KMS-11 (cell line): Measurements from ENCODE around the gene TULP4.

ENCODE experiments used
- H2AFZ ChIP-seq: fragments of 200-600 bp; sonication (generic); 2 replicates; pipeline ENCODE4 v1.6.1; 2016; ENCODE audit warnings: antibody characterized with exemption, mixed run types, low read depth
- H3K27ac ChIP-seq: fragments of 200-600 bp; sonication (generic); 2 replicates; pipeline ENCODE4 v1.6.1; 2016; ENCODE audit warnings: mild to moderate bottlenecking, mixed run types
- H3K27me3 ChIP-seq: fragments of 200-600 bp; sonication (generic); 2 replicates; pipeline ENCODE4 v1.6.1; 2017; ENCODE audit warnings: mild to moderate bottlenecking, low read depth, mixed run types, moderate library complexity; ENCODE audit not compliant: insufficient read depth
- H3K36me3 ChIP-seq: fragments of 200-600 bp; sonication (generic); 2 replicates; pipeline ENCODE4 v1.6.1; 2017; ENCODE audit warnings: mild to moderate bottlenecking, mixed run types; ENCODE audit not compliant: insufficient read depth
- H3K4me1 ChIP-seq: fragments of 200-600 bp; sonication (generic); 2 replicates; pipeline ENCODE4 v1.6.1; 2016; ENCODE audit warnings: mild to moderate bottlenecking, low read depth, mixed run types; ENCODE audit not compliant: poor library complexity, severe bottlenecking
- H3K4me2 ChIP-seq: fragments of 200-600 bp; sonication (generic); 2 replicates; pipeline ENCODE4 v1.7.0; 2016; ENCODE audit warnings: mild to moderate bottlenecking, mixed run types
- H3K4me3 ChIP-seq: fragments of 200-600 bp; sonication (generic); IDR thresholded peaks from 2 replicates; pipeline ENCODE4 v1.6.1; 2017; ENCODE audit warnings: low read depth, low read length, mixed read lengths; ENCODE audit not compliant: insufficient read depth
- H3K79me2 ChIP-seq: fragments of 200-600 bp; sonication (generic); 2 replicates; pipeline ENCODE4 v1.6.1; 2016; ENCODE audit warnings: low read depth, mixed run types; ENCODE audit not compliant: insufficient read depth
- H3K9ac ChIP-seq: fragments of 200-600 bp; sonication (generic); 2 replicates; pipeline ENCODE4 v1.6.1; 2016; ENCODE audit warnings: mild to moderate bottlenecking, mixed run types
- H4K20me1 ChIP-seq: fragments of 200-600 bp; sonication (generic); 2 replicates; pipeline ENCODE4 v1.6.1; 2016; ENCODE audit warnings: mild to moderate bottlenecking, mixed run types; ENCODE audit not compliant: insufficient read depth
- CTCF ChIP-seq: fragments of 200-600 bp; sonication (generic); conservative IDR thresholded peaks from 2 replicates; pipeline ENCODE4 v1.6.1; 2017; ENCODE audit warnings: low read depth, mild to moderate bottlenecking, antibody characterized with exemption, low read length, moderate library complexity, mixed read lengths

The TULP4 gene

GRCh38 chr6:158374020-158374419 is 61.8 kb downstream of the TULP4 start:
- Histone ChIP-seq H3K79me2 (peaks cover 7% of the 10 kb centered on the region; the same call in 1 of the 2 replicates), H3K27ac (no peak overlapping the region), H3K4me2 (no peak overlapping the region), H3K4me1 (no peaks in the 10 kb centered on the region), H3K9ac (no peak overlapping the region), H4K20me1 (no peaks in the 10 kb centered on the region), H3K27me3 (no peaks in the 10 kb centered on the region), H2AFZ (no peak overlapping the region), H3K36me3 (no peaks in the 10 kb centered on the region), H3K4me3 (no peak overlapping the region)
- TF ChIP-seq CTCF: no peak

GRCh38 chr6:158376631-158377081 is 64.4 kb downstream of the TULP4 start:
- H4K20me1 ChIP-seq: no peaks in the 10 kb centered on the region
- no peaks in the 10 kb centered on the region for H3K36me3 ChIP-seq
- H3K4me2 ChIP-seq: no peak overlapping the region
- no peak overlapping the region for H3K9ac ChIP-seq
- no peak overlapping the region for H3K27ac ChIP-seq
- H3K79me2 ChIP-seq: peaks cover 7% of the 10 kb centered on the region; the same call in 1 of the 2 replicates
- H2AFZ ChIP-seq: no peak overlapping the region
- TF ChIP-seq CTCF: no peak
- no peaks in the 10 kb centered on the region for H3K4me1 ChIP-seq
- no peak overlapping the region for H3K4me3 ChIP-seq
- H3K27me3 ChIP-seq: no peaks in the 10 kb centered on the region

- no peaks in the 10 kb centered on the region for H3K36me3 ChIP-seq
- H3K79me2 ChIP-seq: peaks cover 7% of the 10 kb centered on the region; the same call in 1 of the 2 replicates
- H4K20me1 ChIP-seq: no peaks in the 10 kb centered on the region; the same call in 1 of the 2 replicates
- no peaks in the 10 kb centered on the region for H3K27me3 ChIP-seq
- no peak overlapping the region for H2AFZ ChIP-seq
- H3K9ac ChIP-seq: no peak overlapping the region
- no peak overlapping the region for H3K4me2 ChIP-seq
- no peak overlapping the region for H3K4me3 ChIP-seq
- no peak for TF ChIP-seq CTCF
- no peaks in the 10 kb centered on the region for H3K4me1 ChIP-seq
- H3K27ac ChIP-seq: no peak overlapping the region
Measured at GRCh38 chr6:158377860-158378259, 65.6 kb downstream of the TULP4 start.

- Histone ChIP-seq H3K4me1 (no peaks in the 10 kb centered on the region), H2AFZ (no peak overlapping the region), H3K4me3 (no peak overlapping the region), H3K79me2 (peaks cover 7% of the 10 kb centered on the region; the same call in 1 of the 2 replicates), H3K27me3 (no peaks in the 10 kb centered on the region), H3K36me3 (no peaks in the 10 kb centered on the region), H4K20me1 (no peaks in the 10 kb centered on the region; the same call in 1 of the 2 replicates), H3K9ac (no peak overlapping the region), H3K27ac (no peak overlapping the region), H3K4me2 (no peak overlapping the region)
- TF ChIP-seq CTCF: no peak
Measured at GRCh38 chr6:158379336-158379735, 67.1 kb downstream of the TULP4 start.
